ENCODE measurements around the gene STK38L.
A peak's percentile ranks its signal among the peaks of the same experiment; 100 is the strongest.
"Not testable (repeated sequence)": the region's sequence is repeated elsewhere in the genome, so short reads cannot be mapped to it uniquely, and the experiment has no call there.

The STK38L gene

GRCh38 chr12:27229367-27229766, 14.7 kb upstream of the STK38L start:
- DNase-seq (ENCODE audit: low read depth) = no peak

GRCh38 chr12:27231374-27231773, 12.7 kb upstream of the STK38L start:
- DNase-seq (ENCODE audit: low read depth) = not testable (repeated sequence)

DNA sequence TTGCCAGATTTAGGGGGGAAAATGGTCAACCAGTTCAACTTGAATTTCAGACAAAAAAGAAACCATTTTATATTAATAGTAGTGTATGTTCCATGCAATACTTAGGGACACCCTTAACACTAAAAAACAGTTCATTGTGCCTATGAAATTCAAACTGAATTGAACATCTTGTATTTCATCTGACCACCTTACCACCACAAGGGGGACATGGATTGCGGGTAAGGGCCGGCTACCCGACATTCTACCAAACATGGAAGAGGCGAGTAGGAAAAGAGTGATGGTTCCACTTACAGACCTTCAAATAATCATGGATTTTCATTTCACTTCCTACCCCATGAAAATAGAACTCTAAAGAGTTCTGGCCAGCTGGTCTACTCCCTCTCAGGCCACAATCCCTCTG, 10.3 kb upstream of the STK38L start:
- DNase-seq (ENCODE audit: low read depth) = no peak

GRCh38 chr12:27236498-27236897, 7.6 kb upstream of the STK38L start:
- DNase-seq (ENCODE audit: low read depth) = no peak

DNA sequence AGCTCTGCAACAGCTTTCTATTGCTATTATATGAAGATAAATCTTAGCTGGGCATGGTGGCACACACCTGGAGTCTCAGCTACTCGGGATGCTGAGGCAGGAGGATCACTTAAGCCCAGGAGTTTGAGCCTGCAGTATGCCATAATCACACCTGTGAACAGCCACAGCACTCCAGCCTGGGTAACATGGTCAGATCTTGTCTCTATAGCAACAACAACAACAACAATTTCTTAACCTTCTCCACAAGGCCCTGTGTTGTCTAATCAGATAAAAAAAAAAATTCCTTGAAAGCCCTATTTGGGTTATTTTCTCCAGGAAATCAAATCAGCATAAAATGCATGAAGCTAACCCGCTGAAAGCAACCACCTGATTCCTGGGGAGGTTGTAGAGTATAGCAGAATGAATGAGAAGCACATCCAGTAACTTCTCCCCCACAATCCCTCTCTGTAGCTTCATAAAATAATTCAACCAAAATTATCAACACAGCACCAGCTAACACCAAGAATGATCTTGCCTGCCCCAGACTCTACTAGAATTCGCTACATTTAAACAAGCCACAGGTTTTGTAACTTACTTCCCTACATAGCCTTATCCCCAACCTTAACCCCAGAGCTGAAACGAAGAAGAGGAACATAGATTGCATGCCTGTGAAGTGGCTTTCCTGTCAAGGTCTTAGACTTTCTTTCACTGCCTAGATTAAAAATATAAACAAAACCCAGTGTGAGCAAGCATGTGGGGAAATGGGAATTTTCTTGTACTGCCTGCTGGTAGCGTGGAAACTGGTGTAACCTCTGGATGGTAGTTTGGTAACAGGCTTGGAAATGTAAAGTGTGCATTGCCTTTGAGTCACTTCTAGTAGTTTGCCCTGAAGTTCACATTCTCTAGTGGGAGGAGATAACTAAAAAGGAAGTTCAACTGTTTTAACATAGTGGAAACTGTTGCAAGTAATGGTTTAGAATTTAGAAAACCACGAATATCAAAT, 6.0 kb upstream of the STK38L start:
- DNase-seq (ENCODE audit: low read depth) = no peak

DNA sequence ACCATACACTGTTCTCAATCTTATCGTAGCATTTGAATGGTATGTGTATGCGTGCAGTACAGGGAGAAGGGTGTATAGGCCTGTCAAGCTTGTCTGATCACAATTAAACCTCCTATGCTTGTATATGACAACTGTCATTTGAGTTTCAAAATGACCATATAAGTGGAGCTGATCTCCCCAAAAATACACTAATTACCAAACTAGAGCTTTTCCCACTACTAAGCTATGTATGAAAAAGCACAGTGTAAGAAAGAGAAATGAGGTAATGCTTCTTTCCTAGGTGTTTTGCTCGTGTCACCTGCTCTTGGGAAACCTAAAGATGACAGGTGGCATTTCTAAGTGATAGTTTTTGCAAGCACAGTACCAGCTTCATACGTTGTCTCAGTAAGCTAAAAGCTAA, 1.1 kb upstream of the STK38L start:
- DNase-seq (ENCODE audit: low read depth) = no peak

DNA sequence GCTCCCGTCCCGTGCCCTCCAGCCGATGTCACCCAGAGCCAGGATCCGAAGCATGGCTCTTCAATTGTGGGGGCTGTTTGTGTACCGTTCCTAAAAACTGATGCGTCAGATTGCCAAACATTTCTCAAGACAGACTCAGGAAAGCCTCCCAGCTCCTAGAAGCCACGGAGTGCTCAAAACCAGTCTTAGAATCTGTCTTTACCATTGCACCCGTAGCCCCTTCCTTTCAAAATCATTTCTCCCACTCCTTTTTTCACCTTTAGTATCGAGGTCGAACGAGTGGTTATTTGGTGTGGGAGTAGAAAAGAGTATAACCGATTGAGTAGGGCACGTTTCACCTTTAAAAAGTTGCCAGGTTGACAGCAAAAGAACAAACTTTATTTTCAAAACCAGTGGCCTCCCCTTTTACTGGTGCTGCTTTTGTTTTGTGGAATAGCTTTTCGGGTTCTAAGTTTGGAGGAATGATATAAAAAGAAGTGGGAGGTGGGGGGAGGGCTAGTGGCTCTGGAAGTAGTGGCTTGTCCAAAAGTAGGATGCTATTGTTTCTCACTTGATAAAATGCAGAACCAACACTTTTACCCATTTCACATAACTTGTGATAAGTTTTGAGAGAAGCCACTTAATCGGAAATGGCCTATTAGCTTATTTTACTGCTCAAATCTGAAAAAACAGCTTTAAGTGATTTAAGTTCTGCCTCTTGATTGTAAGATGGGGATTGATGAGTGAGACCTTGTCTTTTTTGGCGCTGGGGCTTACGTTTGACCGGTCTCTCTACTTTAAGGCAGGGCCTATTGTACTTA, 803 bp downstream of the STK38L start:
- DNase-seq (ENCODE audit: low read depth) = no peak

DNA sequence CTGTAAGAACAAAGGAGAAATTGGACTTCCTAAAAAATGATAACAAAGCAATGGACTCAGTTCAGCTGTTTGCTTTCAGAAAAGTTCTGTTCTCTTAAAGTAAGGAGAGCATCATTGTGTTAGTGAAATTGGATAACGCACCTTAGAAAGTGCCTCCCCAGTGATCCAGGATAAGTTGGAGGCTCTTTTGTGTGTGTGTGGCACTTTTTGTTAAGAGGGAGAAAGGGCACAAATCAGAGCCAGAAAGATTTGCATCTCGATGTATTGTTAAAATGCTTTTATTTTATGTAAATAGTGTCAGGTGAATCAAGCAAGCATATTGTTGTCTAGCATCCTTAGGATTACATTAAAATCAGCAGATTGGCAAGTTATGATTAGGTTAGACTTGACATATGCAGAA, 2.1 kb downstream of the STK38L start:
- no peak for DNase-seq (ENCODE audit: low read depth)

DNA sequence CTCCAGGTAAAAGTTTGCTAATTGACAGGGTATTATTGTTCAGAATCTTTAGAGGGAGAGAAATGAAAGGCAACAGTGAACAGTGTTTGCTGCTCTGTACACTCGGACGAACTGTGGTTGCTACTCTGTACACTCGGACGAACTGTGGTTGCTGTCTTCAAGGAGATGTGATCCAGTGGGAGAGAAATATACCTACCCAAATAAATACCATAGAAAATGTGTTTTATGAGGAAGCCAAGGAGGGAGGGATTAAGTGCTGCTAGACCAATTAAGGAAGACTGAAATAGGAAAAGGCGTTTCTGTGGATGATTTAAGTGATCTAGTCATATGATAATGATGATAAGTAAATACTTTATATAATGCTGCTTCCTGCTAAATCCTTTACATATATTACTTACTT, 2.7 kb downstream of the STK38L start:
- DNase-seq (ENCODE audit: low read depth) = no peak

- DNase-seq (ENCODE audit: low read depth) = no peak
These were observed 8.8 kb downstream of the STK38L start for GRCh38 chr12:27252934-27253333.

- DNase-seq (ENCODE audit: low read depth) = no peak
These were observed 9.3 kb downstream of the STK38L start for GRCh38 chr12:27253347-27253746.

GRCh38 chr12:27255806-27256205, 11.7 kb downstream of the STK38L start:
- DNase-seq (ENCODE audit: low read depth) = no peak

GRCh38 chr12:27257104-27257843, 13.2 kb downstream of the STK38L start:
- no peak for DNase-seq (ENCODE audit: low read depth)

GRCh38 chr12:27260746-27261145, 16.7 kb downstream of the STK38L start:
- no peak for DNase-seq (ENCODE audit: low read depth)

- no peak for DNase-seq (ENCODE audit: low read depth)
These were observed 17.8 kb downstream of the STK38L start for GRCh38 chr12:27261866-27262265.

- no peak for DNase-seq (ENCODE audit: low read depth)
These were observed 26.1 kb downstream of the STK38L start for GRCh38 chr12:27270148-27270547.

DNA sequence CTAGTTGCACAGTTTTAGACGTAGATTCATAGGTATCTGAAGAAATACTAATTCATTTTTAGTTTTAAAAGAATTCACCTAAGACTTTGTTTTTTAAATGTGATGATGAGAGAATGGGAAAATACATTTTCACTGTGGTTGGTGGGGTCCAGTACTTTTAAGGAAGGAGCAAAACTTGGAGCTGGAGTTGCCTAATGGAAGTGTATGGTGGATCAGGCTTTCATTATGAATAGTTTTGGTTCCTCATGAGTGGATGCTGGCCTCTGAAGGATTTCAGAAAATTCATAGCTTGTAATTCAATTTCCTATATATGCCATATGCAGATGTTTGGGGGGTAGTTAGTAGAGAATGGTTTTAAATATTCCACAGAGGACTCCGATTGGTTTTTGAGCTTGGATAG, 27.1 kb downstream of the STK38L start:
- no peak for DNase-seq (ENCODE audit: low read depth)

DNA sequence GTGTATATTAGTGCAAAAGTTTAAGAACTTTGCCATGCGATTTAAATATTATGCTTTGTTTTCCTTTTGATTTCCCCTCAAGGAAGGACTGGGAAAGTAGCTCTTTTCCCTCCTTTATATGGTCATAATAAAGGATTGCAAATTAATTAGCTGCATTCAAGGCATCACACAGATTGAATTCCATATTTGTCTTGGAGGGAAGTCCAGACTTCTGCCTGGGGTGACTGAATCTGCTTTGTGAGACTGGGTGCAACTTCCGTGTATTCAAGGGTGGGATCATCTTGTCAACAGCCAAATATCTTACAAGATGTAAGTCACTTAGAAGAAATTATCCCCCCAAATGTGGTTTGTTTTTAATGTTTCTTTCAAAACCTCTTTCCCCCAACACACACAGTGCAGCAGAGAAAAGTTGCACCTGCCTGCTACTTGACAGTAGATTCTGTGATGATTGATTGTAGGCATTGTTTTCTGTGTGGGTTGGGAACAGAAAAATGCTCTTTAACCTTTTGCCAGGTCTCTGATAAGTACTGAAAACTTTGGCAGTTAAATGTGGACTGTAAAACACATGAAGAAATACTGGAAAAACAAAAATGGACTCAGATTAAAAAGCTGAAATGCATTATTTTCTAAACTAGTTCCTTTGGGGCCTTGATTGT, 28.4 kb downstream of the STK38L start:
- DNase-seq (ENCODE audit: low read depth) = no peak

GRCh38 chr12:27273114-27273513, 29.0 kb downstream of the STK38L start:
- DNase-seq (ENCODE audit: low read depth) = no peak

GRCh38 chr12:27274706-27275105, 30.6 kb downstream of the STK38L start:
- no peak for DNase-seq (ENCODE audit: low read depth)

GRCh38 chr12:27276275-27276674, 32.2 kb downstream of the STK38L start:
- DNase-seq (ENCODE audit: low read depth) = no peak

DNA sequence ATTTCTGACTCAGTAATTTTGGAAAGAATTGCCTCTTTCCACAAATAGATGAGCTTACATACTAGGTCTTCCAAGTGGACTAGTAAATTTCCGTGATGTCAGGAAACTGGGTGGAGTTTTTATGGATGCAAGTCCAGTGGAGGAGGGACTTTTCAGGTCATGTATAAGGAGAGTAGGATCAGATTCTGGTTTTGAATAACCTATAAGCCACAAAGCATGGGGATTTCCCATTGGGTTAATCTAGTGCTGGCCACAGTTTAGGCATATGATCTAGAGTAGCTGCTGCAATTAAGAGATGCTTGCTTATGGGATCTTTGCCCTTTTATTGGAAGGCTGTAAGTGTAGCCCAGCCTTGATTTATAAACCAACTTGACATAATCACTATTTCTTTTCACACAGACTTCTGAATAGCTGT, 33.8 kb downstream of the STK38L start:
- DNase-seq (ENCODE audit: low read depth) = peak; percentile 61

All from GM04503 (cell line).